Measurements from ENCODE around the gene AKAP6.
"Not testable (repeated sequence)": the region's sequence is repeated elsewhere in the genome, so short reads cannot be mapped to it uniquely, and the experiment has no call there.

The AKAP6 gene

GRCh38 chr14:32374155-32374554, 45.1 kb downstream of the AKAP6 start:
- no peak for DNase-seq

GRCh38 chr14:32375663-32376062, 46.6 kb downstream of the AKAP6 start:
- no peak for DNase-seq

- DNase-seq = no peak
These were observed 48.0 kb downstream of the AKAP6 start for GRCh38 chr14:32377046-32377646.

GRCh38 chr14:32378284-32378683, 49.2 kb downstream of the AKAP6 start:
- no peak for DNase-seq

GRCh38 chr14:32379447-32379846, 50.3 kb downstream of the AKAP6 start:
- DNase-seq = no peak

- DNase-seq = no peak
These were observed 52.8 kb downstream of the AKAP6 start for GRCh38 chr14:32381869-32382268.

GRCh38 chr14:32382704-32383103, 53.6 kb downstream of the AKAP6 start:
- no peak for DNase-seq

GRCh38 chr14:32383364-32384009, 54.4 kb downstream of the AKAP6 start:
- no peak for DNase-seq

GRCh38 chr14:32384464-32384863, 55.4 kb downstream of the AKAP6 start:
- no peak for DNase-seq

GRCh38 chr14:32387295-32387694, 58.2 kb downstream of the AKAP6 start:
- not testable (repeated sequence) for DNase-seq

GRCh38 chr14:32393119-32393518, 64.0 kb downstream of the AKAP6 start:
- DNase-seq = no peak

GRCh38 chr14:32394038-32394437, 64.9 kb downstream of the AKAP6 start:
- DNase-seq = no peak

GRCh38 chr14:32396885-32397284, 67.8 kb downstream of the AKAP6 start:
- no peak for DNase-seq

GRCh38 chr14:32397861-32398640, 69.0 kb downstream of the AKAP6 start:
- DNase-seq = no peak

- DNase-seq = no peak
These were observed 70.8 kb downstream of the AKAP6 start for GRCh38 chr14:32399920-32400319.

GRCh38 chr14:32400480-32400879, 71.4 kb downstream of the AKAP6 start:
- no peak for DNase-seq

- no peak for DNase-seq
These were observed 73.9 kb downstream of the AKAP6 start for GRCh38 chr14:32403021-32403420.

- DNase-seq = no peak
These were observed 74.6 kb downstream of the AKAP6 start for GRCh38 chr14:32403688-32404087.

GRCh38 chr14:32404784-32405573, 75.9 kb downstream of the AKAP6 start:
- no peak for DNase-seq

GRCh38 chr14:32405856-32406255, 76.8 kb downstream of the AKAP6 start:
- DNase-seq = no peak

- DNase-seq = no peak
These were observed 78.0 kb downstream of the AKAP6 start for GRCh38 chr14:32407130-32407529.

- no peak for DNase-seq
These were observed 78.9 kb downstream of the AKAP6 start for GRCh38 chr14:32408018-32408417.

GRCh38 chr14:32412103-32412502, 83.0 kb downstream of the AKAP6 start:
- DNase-seq = no peak
